ENCODE data around the gene MKLN1.

GRCh38 chr7:131533566-131534561 lies 206.2 kb downstream of the MKLN1 start:
- no peak for TF ChIP-seq CTCF (IDR thresholded peaks at IDR 0.05; ENCODE audit: low read length)
- no peak for TF ChIP-seq EZH2 (IDR thresholded peaks at IDR 0.05; ENCODE audit: borderline replicate concordance, low read length)

All from OCI-LY1 (cell line).